ENCODE data around the gene PARD6G. TPM values are rescaled to one million over a fixed set of nuclear protein-coding genes. Genes with fewer than 3 reads are reported as not detected.

Gene PARD6G
- total and polyA plus RNA-seq, 10 of the 15 experiments (the other 5 are each of a cell fraction or from before 2014, with no cell fraction given): 0.20 to 2.0 (median 0.60) TPM

- TF ChIP-seq CHD1 (IDR thresholded peaks at IDR 0.05; ENCODE audit: low read depth, low read length): no peak
- TF ChIP-seq MEF2B (IDR thresholded peaks at IDR 0.05; ENCODE audit: partially characterized antibody, poor library complexity, severe bottlenecking): peak; percentile 63
- no peak for TF ChIP-seq SREBF1 (IDR thresholded peaks at IDR 0.05; ENCODE audit: low read length)
- TF ChIP-seq EED (IDR thresholded peaks at IDR 0.05; ENCODE audit: low read depth): no peak
- TF ChIP-seq BRCA1 (IDR thresholded peaks at IDR 0.05; ENCODE audit: low read depth, low read length): peak; percentile 53; the same call in 1 of the 2 replicates
- TF ChIP-seq ZBTB40 (IDR thresholded peaks at IDR 0.05; ENCODE audit: borderline replicate concordance): peak; percentile 34; the same call in 1 of the 2 replicates
- TF ChIP-seq FOS (IDR thresholded peaks at IDR 0.05; ENCODE audit: borderline replicate concordance, extremely low read depth, insufficient read length): peak; percentile 36
- TF ChIP-seq ZNF24 (IDR thresholded peaks at IDR 0.05): no peak
- TF ChIP-seq PAX5 (IDR thresholded peaks at IDR 0.05; ENCODE audit: borderline replicate concordance, low read depth, low read length): no peak
- no peak for TF ChIP-seq ZBTB33 (IDR thresholded peaks at IDR 0.05)
- TF ChIP-seq ASH2L (IDR thresholded peaks at IDR 0.05; ENCODE audit: borderline replicate concordance, low read depth): no peak
- TF ChIP-seq TARDBP (IDR thresholded peaks at IDR 0.05; ENCODE audit: borderline replicate concordance): no peak
- no peak for TF ChIP-seq EZH2 (IDR thresholded peaks at IDR 0.05; ENCODE audit: borderline replicate concordance, control insufficient read depth, low read depth, low read length)
- 0 out of 2 replicates have a peak, but pooled peaks have one; percentile 10 for TF ChIP-seq ZNF217 (IDR thresholded peaks at IDR 0.05)
- peak; percentile 79 for TF ChIP-seq TAF1 (IDR thresholded peaks at IDR 0.05; ENCODE audit: borderline replicate concordance, low read depth, low read length)
- TF ChIP-seq POLR2AphosphoS5 (IDR thresholded peaks at IDR 0.05; ENCODE audit: low read length): peak; percentile 79; the same call in 1 of the 2 replicates
- no peak for TF ChIP-seq TCF12 (IDR thresholded peaks at IDR 0.05; ENCODE audit: low read depth, low read length)
- TF ChIP-seq HSF1 (IDR thresholded peaks at IDR 0.05; ENCODE audit: low read depth, low read length): no peak
- no peak for TF ChIP-seq SMAD1 (IDR thresholded peaks at IDR 0.05; ENCODE audit: low read depth, partially characterized antibody)
- no peak for TF ChIP-seq IRF3 (IDR thresholded peaks at IDR 0.05)
Observed at GRCh38 chr18:80108739-80109675, 138.3 kb downstream of the PARD6G start, which contains the start of gene ADNP2 (continued).

Data from GM12878 (cell line).